Stomach (tissue), 9 donors: Measurements from ENCODE around the gene ITGA5. TPM values are rescaled to one million over a fixed set of nuclear protein-coding genes. Genes with fewer than 3 reads are reported as not detected.

Experiments
- DNase-seq, 2 donors: peaks; one replicate each; pipeline versions ENCODE4 v3.0.0 to v3.0.0-alpha.2; 2013 to 2019
- H3K27ac ChIP-seq, 5 donors: fragments of 200-600 bp in 4 of 5; sonication (generic) in 4 of 5; one replicate each; pipeline ENCODE4 v1.5.1; 2013 to 2019; ENCODE audit warnings: mild to moderate bottlenecking in 1 of 5, moderate library complexity in 1 of 5
- H3K27me3 ChIP-seq, 3 donors: fragments of 200-600 bp; sonication (generic); one replicate each; pipeline ENCODE4 v1.5.1; 2017 to 2019; ENCODE audit warnings: mixed run types in 1 of 3
- H3K36me3 ChIP-seq, 4 donors: fragments of 200-600 bp; sonication (generic); 1 replicate in 3 of 4; 2 replicates in 1 of 4; pipeline ENCODE4 v1.5.1; 2016 to 2019
- H3K4me1 ChIP-seq, 4 donors: fragments of 200-600 bp; sonication (generic); one replicate each; pipeline ENCODE4 v1.5.1; 2016 to 2019
- H3K4me3 ChIP-seq, 4 donors: fragments of 200-600 bp; sonication (generic) in 3 of 4; one replicate each; pipeline ENCODE4 v1.5.1; 2016 to 2019; ENCODE audit warnings: mild to moderate bottlenecking in 1 of 4
- H3K9me3 ChIP-seq, 4 donors: fragments of 200-600 bp; sonication (generic); one replicate each; pipeline ENCODE4 v1.5.1; 2016 to 2019
- EP300 ChIP-seq: sonication (generic); formaldehyde crosslinking; IDR thresholded peaks from one replicate; pipeline ENCODE4 v1.6.1; 2017; ENCODE audit warnings: antibody characterized with exemption
- POLR2A ChIP-seq, 4 donors: fragments of 450-650 bp; IDR thresholded peaks; one replicate each; pipeline ENCODE4 v1.6.1; 2016; ENCODE audit warnings: antibody characterized with exemption in 4 of 4, control low read depth in 2 of 4, mild to moderate bottlenecking in 1 of 4, moderate library complexity in 1 of 4
- POLR2AphosphoS5 ChIP-seq, 3 donors: sonication (generic); formaldehyde crosslinking; IDR thresholded peaks; one replicate each; pipeline ENCODE4 v1.6.1; 2016; ENCODE audit warnings: antibody characterized with exemption in 3 of 3
- WGBS, 5 donors: extraction: QIAGEN DNeasy Blood & Tissue Kit in 3 of 5; methylation state at CpG; one replicate each; pipeline versions ENCODE4 v1.1.5 to v1.1.7; 2013 to 2018; 5-methylcytosine and 5-hydroxymethylcytosine counted together
- intact Hi-C: fragments of 100-400 bp; cut with DNase I; formaldehyde crosslinking; loops from one replicate; pipeline ENCODE4 v1.15.1; 2023; ENCODE audit warnings: low total_unique reads
- polyA plus RNA-seq, 3 donors: library from polyadenylated mRNA; stranded (reverse); fragments of 200-250 nt; gene quantifications; one replicate each; pipeline ENCODE4 v1.2.3, GENCODE V29; 2013
- total RNA-seq, 5 donors: library from RNA; depleted of rRNA; stranded (reverse); fragments of >200 nt; gene quantifications; one replicate each; pipeline versions ENCODE4 v1.1.0 to v1.2.3, GENCODE V29; 2014 to 2016
- TF ChIP-seq, protein P1 (sequence below), 7 experiments: fragments of 450-650 bp in 4 of 7; fragments of 200-600 bp in 3 of 7; sonication (generic) in 3 of 7; IDR thresholded peaks; one replicate each; pipeline ENCODE4 v1.5.1; 2016 to 2019; ENCODE audit warnings: antibody characterized with exemption in 7 of 7, control low read depth in 2 of 7, mild to moderate bottlenecking in 1 of 7
- donor health status: healthy with polysubstance abuse.
- donor health status: Bipolar disorder and iron deficiency.
- donor health status: healthy.

The ITGA5 gene
- total and polyA plus RNA-seq, 8 donors, result 29.3 to 182 (median 85.0) TPM

DNA sequence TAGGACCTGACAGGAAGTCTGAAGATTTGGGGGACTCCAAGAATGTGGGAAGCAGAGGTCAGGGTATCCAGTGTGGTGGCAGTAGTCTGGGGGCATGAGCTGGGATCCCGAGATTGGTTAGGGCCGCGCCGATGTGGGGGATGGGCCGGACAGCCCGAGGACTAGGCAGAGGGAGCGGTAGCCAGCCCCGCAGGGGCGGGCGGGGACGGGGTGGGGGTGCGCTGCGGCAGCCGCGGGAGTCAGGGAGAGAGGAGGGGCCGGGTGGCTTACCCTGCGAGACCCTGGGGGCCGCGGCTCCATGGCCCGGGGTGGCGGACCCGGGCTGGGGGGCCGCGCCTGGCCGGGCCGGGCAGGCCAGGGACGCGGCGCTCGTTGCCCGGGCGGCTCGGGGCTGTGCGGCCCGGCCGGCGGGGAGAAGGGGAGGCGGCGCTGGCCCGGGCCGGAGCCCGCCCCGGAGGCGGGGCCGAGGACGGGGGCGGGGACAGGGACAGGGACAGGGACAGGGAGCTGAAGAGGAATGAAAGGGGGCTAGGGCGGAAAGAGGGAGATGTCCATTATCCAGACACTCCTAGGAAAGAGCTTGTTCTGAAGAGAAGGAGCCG lies 40.2 kb downstream of the ITGA5 start:
- TF ChIP-seq POLR2AphosphoS5 (IDR thresholded peaks at IDR 0.05), result no peak
- TF ChIP-seq, protein P1, sequence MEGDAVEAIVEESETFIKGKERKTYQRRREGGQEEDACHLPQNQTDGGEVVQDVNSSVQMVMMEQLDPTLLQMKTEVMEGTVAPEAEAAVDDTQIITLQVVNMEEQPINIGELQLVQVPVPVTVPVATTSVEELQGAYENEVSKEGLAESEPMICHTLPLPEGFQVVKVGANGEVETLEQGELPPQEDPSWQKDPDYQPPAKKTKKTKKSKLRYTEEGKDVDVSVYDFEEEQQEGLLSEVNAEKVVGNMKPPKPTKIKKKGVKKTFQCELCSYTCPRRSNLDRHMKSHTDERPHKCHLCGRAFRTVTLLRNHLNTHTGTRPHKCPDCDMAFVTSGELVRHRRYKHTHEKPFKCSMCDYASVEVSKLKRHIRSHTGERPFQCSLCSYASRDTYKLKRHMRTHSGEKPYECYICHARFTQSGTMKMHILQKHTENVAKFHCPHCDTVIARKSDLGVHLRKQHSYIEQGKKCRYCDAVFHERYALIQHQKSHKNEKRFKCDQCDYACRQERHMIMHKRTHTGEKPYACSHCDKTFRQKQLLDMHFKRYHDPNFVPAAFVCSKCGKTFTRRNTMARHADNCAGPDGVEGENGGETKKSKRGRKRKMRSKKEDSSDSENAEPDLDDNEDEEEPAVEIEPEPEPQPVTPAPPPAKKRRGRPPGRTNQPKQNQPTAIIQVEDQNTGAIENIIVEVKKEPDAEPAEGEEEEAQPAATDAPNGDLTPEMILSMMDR (IDR thresholded peaks at IDR 0.05), result no peak
- TF ChIP-seq POLR2A (IDR thresholded peaks at IDR 0.05), result no peak
- TF ChIP-seq EP300, result no peak
- Histone ChIP-seq H3K27me3 (no peaks in the 10 kb centered on the region), H3K36me3 (peaks cover 0 to 4% (median 0%) of the 10 kb centered on the region in 4 donors), H3K4me3 (peak overlapping the region; percentile 46 to 52 (median 50)), H3K27ac (peak overlapping the region in 4 of 5 donors; percentile 65 to 82 (median 73)), H3K4me1 (peaks cover 5 to 62% (median 31%) of the 10 kb centered on the region in 4 donors), H3K9me3 (no peaks in the 10 kb centered on the region)
- DNase-seq, result peak; percentile 70 to 85
- intact Hi-C loops, result no loop called here
- 7 to 26% (median 8%) methylated on average over 11 to 48 of the region's 49 CpGs for WGBS, 5 donors

DNA sequence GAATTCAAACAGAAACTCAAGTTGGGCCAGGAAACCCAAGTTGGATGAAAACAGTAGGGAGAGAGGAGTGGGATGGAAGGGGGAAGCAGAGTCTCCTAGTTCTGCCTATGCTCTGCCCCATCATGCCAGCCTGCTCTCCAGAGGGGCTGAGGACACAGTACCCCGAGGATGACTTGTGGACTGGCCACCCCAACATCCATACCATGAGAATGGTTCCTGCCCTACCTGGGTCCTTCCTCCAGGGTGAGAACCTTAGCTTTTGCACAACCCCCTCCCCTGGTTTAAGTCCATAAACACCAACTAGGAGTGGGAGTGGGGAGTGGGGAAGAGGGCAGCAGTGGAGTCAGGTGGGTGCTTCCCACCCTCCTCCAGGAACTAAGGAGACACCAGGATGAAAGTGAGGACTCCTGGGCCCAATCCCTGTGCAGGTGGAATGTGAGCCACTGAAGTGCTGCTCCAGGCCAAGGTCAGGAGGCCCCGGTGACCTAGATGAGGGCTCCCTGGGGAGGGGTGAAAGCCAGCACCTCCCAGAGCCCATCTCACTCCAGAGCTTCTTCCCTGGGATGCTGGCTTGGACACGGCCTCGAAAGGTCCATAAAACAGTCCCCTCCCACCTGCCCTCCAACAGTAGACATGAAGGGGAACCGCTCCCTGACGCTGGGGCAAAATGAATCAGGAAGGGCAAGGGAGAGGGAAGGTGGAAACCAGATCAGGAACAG lies 41.1 kb downstream of the ITGA5 start:
- Histone ChIP-seq H3K4me3 (peak overlapping the region in 3 of 4 donors; percentile 5 to 52 (median 48)), H3K9me3 (no peaks in the 10 kb centered on the region), H3K27ac (peak overlapping the region in 3 of 5 donors; percentile 32 to 82 (median 73)), H3K4me1 (peaks cover 5 to 68% (median 34%) of the 10 kb centered on the region in 4 donors), H3K36me3 (peaks cover 0 to 7% (median 0%) of the 10 kb centered on the region in 4 donors), H3K27me3 (no peaks in the 10 kb centered on the region)
- DNase-seq, result no peak
- intact Hi-C loops, result no loop called here
- no peak for TF ChIP-seq EP300
- no peak for TF ChIP-seq POLR2AphosphoS5 (IDR thresholded peaks at IDR 0.05)
- TF ChIP-seq, protein P1 (IDR thresholded peaks at IDR 0.05), result no peak
- no peak for TF ChIP-seq POLR2A (IDR thresholded peaks at IDR 0.05)
- 70 to 90% (median 82%) methylated on average over 5 to 6 of the region's 6 CpGs for WGBS, 5 donors

DNA sequence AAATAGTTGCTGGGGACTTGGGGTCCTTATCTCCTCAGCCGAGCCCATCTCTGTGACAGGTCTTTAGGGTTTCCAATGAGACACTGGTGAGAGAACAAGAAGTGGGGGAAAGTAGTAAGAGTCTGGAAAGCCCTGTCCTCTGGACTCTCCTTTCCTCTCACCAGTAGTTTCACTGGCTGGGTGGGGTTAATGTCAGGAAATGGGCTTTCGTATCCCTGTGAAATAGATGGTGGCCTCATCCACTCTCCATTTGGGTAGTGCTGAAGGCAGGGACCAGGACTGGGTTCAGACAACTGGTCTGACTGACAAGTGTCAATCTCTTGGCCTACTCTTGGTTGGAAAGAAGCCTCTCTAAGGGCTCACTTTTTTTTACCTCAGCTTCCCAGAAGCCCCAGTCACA lies 42.1 kb downstream of the ITGA5 start:
- no peak overlapping the region for H3K4me3 ChIP-seq
- no peak for TF ChIP-seq POLR2A (IDR thresholded peaks at IDR 0.05)
- TF ChIP-seq, protein P1 (IDR thresholded peaks at IDR 0.05), result no peak
- TF ChIP-seq EP300, result no peak
- TF ChIP-seq POLR2AphosphoS5 (IDR thresholded peaks at IDR 0.05), result no peak
- peak overlapping the region in 3 of 5 donors; percentile 19 to 61 (median 60) for H3K27ac ChIP-seq
- DNase-seq, result no peak
- intact Hi-C loops, result no loop called here
- 83 to 93% (median 87%) methylated on average over 2 of the region's 2 CpGs for WGBS, 5 donors
- peaks cover 7 to 70% (median 38%) of the 10 kb centered on the region in 4 donors for H3K4me1 ChIP-seq
- peaks cover 0 to 7% (median 0%) of the 10 kb centered on the region in 4 donors for H3K36me3 ChIP-seq
- no peaks in the 10 kb centered on the region for H3K27me3 ChIP-seq
- H3K9me3 ChIP-seq, result no peaks in the 10 kb centered on the region

DNA sequence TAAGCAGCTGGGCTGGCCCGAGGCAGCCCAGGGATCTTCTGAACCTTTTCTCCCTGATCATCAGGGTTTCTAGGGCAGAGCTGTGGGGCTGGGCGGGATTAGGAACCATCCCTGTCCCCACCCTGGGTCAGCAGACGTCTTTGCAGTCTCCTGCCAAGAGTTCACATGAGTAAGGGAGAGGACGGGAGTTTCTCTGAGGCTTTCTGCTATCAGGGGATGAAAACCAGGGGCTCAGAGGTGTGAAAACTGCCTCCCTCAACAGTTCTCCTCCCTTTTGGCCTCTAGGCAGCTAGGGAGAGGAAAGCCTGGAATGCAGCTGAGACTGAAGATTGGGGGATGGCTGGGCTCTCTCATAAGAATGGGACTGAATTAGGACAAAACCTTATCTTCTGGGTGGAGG lies 42.5 kb downstream of the ITGA5 start:
- 57 to 88% (median 74%) methylated on average over 4 of the region's 4 CpGs for WGBS, 5 donors
- Histone ChIP-seq H3K27me3 (no peaks in the 10 kb centered on the region), H3K9me3 (no peaks in the 10 kb centered on the region), H3K27ac (peak overlapping the region in 3 of 5 donors; percentile 19 to 61 (median 60)), H3K4me3 (no peak overlapping the region), H3K36me3 (peaks cover 0 to 7% (median 0%) of the 10 kb centered on the region in 4 donors), H3K4me1 (peaks cover 11 to 74% (median 42%) of the 10 kb centered on the region in 4 donors)
- no peak for TF ChIP-seq EP300
- TF ChIP-seq, protein P1 (IDR thresholded peaks at IDR 0.05), result no peak
- no peak for TF ChIP-seq POLR2A (IDR thresholded peaks at IDR 0.05)
- DNase-seq, result peak in 1 of 2 donors; percentile 56
- intact Hi-C loops, result no loop called here
